HG02938 (cell line): ENCODE data around the gene S100A14.
A peak's percentile ranks its signal among the peaks of the same experiment; 100 is the strongest.

Source experiments
- ATAC-seq: cut with Tn5 transposase; IDR thresholded peaks from one replicate; pipeline ENCODE4 v1.9.1; 2021; ENCODE audit warnings: mild to moderate bottlenecking, moderate library complexity; ENCODE audit not compliant: unreplicated experiment

S100A14 gene

DNA sequence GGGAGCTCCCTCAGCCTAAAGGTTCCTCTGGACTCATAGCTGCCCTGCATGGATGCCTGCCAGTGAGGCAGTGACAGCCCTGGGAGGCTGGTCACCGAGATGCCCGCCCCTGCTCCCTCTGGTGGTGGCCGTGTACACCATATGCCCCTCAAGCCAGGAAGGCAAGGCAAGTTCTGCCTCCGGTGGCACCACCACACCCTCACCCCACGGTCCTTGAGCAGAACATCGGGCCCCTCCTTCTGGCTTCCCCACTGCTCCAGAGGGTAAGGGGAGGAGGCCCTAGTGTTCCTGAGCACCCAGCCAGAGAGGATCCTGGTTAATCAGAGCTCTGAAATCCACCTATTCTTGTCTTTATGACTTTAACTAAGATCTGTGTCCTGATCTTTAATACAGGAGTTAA is 1.5 kb upstream of the S100A14 start:
- no peak for ATAC-seq

DNA sequence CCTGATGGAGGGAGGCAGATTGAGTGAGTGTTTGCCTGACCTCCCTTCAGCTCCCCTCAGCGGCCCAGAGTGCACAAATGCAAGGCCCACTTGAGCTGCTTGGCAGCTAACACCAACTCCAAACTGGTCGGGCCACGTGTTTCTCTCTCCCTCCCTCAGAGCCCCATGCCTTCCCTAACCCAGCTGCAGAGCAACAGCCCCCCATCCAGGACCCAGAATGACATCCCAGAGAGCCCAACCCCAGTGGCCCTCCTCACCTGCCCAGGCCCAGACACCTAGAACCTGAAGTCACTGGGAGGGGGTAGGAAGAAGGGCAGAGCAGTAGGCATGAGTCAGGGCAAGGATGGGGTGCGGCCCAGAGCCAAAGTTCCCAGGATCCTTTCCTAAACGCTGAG is 789 bp upstream of the S100A14 start:
- ATAC-seq: no peak

DNA sequence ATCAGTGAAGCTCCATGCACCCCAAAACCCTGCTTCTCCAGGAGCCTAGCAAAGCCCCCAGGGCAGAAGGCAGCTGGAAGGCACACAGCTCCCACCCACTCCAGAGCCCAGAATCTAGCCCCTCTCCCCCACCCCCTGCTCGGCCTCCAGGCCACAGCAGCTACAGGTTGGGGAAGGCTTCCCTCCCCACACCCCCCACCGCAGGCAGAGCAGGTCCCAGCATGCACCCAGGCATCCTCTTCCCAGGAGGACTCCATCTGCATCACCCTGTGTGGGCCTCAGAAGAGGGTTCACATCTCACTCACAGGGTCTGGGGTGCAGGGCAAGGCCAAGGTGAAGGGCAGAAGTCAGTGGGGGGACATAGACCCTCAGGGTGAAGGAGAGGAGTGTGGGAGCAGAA is 719 bp downstream of the S100A14 start:
- ATAC-seq: no peak

DNA sequence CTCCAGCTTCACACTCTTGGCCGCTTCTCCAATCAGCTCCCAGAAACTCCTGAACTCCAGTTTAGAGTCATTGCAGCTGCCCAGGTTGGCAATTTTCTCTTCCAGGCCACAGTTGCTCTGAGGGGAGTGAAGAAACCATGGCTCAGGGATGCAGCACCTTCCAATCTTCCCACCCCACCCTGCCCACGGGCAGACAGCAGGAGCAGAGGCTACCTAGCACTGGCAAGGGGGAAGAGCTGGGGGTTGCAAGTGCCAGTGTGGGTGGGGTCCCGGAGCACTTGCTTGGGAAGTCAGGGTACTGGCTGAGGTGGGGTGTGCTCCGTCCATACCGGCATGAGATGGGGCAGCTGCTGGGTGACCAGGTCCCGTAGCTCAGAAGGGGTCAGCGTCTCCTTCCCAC is 1.2 kb downstream of the S100A14 start:
- no peak for ATAC-seq

DNA sequence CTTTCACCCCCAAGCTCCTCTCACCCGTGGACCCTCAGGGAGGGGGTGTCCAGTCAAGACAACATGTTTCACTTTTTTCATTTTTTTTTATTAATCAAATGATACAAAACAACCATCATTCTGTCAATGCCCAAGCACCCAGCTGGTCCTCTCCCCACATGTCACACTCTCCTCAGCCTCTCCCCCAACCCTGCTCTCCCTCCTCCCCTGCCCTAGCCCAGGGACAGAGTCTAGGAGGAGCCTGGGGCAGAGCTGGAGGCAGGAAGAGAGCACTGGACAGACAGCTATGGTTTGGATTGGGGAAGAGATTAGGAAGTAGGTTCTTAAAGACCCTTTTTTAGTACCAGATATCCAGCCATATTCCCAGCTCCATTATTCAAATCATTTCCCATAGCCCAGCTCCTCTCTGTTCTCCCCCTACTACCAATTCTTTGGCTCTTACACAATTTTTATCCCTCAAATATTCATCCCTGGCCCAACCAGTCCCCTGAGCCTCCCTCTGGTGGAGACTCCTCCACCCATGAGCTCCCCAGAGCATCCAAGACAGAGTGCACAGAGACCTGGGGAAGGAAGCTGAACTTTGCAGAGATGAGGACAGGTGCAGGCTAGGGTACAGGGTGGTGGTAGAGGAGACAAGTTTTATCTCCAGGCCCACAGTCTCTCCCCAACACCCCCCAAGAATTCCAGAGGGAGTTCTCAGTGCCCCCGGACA is 1.8 kb downstream of the S100A14 start:
- no peak for ATAC-seq

DNA sequence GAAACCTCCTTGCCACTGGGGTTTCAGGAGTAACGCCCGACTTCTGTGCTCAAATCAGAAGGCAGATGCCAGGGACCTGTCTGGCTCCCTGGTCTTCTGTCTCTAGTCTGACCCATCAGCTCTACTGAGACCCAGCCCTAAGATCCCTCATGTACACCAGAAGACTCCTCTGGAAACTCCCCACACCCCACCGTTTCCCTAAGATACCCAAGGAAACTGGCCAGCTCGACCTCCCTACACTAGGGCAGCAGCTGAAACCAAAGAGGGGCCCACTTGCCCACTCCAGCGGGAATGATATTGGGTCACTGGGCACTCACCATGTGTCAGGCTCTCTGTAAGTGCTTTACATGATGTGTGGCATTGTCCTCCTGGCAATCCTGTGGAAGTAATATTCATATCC is 2.7 kb downstream of the S100A14 start:
- no peak for ATAC-seq

DNA sequence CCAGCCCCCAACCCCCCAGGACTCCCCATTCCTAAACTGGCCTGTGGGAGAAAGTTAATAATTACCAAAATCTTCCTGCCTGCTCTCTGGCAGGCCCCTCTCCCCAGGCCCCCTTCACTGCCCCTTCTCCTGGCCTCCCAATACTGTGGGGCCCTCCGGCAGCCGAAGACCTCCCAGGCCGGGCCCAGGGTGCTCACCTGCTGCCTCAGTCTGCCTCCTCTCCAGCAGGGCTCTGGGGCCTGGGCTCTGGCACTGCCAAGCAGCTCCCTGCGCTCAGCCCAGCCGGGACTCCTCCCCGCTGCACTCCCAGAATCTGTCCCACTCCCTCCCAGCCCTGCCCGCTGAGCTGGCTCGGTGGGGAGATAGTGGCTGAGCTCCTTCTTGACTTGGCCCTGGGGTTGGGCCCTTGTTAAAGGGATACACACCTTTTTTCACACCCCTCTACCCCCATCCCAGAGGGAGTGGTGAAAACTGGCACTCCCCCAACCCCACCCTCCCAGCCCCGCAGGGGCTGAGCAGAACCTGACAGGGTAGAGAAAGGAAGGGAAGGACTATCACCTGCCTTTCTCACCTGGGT is 3.3 kb downstream of the S100A14 start, which contains the start of gene S100A16:
Gene S100A16 (minus strand): TSS at position 383 of the 577 bp plus-strand sequence. CDS start 4,986 bp downstream, outside the sequence.
- no peak for ATAC-seq

DNA sequence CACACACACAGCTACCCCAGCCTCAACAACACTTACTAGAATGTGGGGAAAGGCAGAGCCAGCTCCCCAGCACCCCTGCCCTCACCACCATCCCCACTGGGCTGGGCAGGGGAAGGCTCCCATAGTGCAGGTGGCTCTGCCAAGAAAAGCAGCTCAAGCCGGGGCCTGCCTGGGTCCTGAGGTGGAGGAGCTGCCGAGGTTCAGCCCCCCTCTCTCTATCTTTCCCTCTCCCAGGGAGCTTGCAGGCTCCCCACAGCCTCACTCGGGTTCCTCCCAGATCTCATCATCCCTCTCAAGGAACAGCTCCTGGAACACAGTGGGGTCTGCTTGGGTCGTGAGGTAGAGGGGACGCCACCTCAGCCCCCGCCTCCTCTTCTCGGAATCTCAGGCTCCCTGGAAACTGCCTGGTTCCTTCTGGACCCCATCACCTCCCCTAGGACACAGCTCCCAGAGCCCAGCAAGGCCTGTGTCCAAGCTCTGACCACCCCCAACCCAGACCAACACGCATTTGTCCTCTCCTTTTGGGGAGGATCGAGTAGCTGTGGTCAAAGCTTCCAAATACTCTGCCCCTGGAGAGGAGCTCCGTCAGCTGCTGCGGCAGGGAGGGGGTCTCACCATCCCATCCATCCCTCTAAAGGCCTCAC is 3.9 kb downstream of the S100A14 start:
- no peak for ATAC-seq

DNA sequence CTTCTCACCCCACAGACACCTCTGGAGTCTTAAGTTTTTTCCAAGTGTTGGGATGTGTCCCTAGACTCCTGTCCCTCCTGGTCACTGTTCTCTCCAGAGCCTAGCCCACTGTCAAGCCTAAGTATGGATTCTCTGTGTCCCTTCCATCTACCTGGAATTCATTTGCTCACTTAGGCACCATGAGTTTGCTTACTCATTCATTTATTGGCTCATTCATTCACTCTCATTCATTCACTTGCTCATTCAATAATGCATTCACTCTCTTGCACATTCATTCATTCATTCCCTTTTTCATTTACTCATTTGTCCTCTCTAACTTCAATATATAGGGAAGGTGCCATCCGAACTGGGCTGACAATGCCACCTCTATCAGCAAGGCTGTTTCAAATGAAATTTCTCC is 4.8 kb downstream of the S100A14 start:
- no peak for ATAC-seq

DNA sequence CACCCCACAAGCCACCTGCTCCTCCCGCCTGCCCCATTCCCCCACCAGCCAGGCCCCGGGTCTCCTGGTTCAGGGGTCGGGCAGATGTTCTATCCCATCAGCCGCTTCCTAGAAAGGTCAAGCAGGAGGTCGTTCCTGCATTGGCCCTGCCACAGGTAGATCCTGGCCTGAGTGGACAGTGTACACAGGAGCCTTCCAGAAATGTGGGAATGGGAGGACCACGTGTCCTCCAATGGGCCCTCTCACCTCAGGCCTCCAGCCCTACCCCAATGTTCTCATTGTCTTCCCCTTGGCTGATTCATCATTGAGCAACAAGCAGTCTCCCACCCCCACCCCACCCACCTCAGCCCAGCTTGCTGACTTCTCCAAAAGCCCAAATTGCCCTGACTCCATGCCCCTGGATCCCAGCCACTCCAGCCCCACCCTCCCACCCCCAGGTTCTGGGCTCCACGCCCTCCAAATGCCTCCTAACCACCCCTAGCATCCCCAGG is 5.3 kb downstream of the S100A14 start:
- no peak for ATAC-seq

DNA sequence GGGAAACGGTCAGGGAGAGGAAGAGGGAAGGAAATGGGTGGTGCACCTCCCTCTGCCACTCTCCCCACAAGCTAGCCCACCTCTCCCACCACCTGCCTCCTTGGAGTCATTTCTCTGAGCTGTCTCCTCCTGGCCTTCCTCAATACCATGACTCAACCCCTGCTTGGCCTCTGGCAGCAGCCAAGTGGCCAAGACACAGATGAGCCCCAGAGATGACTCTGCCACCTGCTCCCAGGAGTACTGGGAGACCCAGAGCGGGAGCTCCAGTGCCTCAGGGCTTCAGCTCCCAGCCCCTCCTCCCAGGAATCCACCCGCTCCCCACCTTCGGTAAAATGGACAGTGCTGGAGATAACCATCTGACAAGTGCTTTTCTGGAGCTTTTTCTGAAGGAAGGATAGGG is 5.8 kb downstream of the S100A14 start:
- no peak for ATAC-seq

DNA sequence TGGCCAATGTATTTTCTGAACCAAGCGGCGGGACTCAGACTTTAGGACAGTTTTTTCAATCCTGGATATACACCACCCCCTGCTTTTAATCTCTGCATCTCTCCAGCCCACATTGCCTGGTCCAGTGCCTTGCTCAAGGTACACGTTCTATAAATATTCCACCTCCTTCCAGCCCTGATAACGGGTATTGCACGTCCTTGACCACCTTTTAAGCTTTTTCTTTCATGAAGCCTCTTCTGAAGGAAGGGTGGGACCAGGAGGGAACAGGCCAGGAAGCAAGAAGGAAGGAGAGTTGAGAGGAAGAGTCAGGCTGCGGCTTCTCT is 6.6 kb downstream of the S100A14 start:
- ATAC-seq: no peak

DNA sequence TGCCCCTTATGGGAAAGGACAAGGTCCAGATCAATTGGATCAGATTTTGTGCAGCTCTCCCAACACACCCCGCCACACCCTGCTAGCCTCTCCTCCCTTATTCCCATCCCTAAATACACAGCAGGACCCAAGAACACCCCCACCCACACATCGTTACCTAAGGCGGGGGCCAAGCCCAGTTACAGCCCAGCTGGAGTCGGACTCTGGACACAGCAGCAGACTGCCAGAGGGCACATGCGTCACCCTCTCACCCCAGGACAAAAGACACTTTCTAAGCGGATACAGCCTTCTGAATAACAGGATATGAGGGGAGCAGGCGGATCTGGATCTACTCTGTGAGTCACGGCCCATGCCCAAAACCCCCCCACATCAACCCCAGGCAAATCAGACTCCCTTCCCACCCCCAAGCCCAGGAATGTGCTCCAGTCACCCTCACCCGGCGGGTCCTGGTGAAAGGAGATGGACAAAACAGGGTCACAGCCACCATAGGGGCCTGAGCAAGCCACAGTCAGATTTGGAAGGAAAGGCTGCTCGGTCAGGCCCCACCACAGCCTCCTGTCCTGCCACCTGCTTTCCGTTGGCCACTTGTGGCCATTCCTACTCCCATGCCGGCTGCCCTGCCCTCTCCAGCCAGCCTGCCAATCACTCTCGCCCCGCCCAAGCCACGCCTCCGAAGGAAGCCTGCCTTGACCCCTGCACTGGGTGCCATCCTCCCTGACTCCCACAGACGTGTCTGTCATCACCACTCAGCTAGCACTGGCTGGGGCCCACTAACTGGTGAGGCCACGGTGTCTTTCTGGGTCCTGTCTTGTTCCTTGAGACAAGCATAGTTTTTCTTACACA is 7.2 kb downstream of the S100A14 start:
- no peak for ATAC-seq

DNA sequence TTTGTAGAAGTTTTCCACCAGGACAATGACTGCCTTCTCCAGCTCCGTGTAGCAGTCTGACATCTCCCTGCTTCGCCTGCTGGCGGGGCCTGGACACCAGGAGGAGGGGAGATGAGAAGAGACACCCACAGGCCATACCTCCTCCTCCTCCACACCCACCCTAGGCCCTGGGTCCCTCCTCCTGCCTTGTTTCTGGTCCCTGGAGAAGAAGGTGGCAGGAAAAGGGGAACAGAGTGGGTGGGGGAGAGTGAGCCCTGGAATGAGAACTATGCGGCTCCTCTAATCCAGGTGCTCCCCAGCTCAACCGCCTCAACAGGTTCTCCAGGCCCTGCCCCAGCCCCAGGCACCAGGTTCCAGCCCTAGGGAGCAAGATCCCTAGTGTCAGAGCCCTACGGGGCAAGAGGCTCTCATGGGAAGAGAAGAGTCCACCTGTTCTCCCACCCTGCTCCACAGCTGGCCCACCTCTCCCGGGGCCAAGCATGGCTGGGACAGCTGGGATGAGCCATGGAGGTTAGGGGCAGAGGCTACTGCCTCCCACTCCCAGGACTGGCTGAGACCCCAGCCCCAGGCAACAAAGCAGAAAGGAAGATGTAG is 7.9 kb downstream of the S100A14 start:
- no peak for ATAC-seq

DNA sequence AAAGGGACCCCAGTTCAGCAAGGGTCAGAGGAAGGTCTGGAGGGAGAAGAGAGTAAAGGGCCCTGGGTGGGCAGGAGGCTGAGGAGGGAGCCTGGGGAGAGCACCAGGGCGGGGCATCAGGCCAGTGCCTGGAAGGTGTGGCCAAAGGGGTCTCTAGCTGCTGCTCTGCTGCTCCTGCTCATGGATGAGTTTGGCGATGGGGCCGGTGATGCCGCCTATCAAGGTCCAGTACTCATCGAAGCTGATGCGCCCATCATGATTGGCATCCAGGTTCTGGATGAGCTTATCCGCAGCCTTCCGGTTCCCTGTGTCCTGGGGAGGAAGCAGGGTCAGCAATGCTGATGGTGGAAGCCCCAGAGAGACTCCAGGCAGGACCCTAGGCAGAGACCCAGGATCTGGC is 8.7 kb downstream of the S100A14 start:
- ATAC-seq: no peak

DNA sequence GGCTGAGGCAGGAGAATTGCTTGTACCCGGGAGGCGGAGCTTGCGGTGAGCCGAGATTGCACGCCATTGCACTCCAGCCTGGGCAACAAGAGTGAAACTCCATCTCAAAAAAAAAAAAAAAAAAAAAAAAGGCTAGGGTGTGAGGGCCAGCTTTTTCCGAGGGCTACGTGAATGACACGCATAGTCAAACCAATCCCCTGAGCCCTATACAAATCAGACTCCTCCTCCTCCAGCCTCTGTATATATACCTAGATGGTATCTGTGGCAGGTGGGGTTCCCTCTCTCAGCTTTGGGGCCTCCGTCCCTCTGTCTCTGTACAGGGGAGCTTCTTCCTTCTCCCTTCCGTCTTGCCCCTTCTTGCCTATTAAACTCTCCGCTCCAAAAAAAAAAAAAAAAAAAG is 9.9 kb downstream of the S100A14 start:
- no peak for ATAC-seq

DNA sequence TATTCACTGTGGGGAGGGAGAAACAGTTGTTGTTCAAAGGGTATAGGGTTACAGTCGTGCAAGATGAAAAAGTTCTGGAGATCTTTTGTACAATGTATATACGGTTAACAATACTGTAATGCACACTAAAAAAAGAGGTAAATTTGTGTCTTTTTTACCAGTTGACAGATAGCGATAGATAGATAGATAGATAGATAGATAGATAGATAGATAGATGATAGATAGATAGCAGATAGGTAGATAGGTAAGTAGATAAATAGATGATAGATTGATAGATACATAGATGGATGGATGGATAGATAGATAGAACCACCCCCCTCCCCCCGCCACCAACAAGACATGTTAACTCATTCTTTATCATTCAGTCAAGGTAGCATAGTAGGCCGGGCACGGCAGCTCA is 13.4 kb downstream of the S100A14 start:
- no peak for ATAC-seq

DNA sequence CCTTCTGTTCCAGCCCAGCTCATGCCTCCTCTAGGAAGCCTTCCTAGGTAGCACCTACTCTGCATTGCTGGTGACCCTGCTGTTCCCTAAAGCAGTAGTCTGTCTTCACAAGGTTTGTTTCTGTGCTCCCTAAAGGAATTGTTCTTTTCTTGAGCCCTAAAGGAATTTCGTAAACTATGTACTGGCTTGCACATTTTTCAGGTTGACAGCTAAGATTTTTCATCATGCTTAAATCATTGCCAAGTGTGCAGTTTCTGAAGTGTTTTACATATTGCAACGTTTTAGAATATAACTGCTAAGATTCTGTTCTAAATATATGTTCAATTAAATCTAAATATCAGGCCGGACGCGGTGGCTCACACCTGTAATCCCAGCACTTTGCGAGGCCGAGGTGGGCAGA is 16.3 kb downstream of the S100A14 start:
- no peak for ATAC-seq

DNA sequence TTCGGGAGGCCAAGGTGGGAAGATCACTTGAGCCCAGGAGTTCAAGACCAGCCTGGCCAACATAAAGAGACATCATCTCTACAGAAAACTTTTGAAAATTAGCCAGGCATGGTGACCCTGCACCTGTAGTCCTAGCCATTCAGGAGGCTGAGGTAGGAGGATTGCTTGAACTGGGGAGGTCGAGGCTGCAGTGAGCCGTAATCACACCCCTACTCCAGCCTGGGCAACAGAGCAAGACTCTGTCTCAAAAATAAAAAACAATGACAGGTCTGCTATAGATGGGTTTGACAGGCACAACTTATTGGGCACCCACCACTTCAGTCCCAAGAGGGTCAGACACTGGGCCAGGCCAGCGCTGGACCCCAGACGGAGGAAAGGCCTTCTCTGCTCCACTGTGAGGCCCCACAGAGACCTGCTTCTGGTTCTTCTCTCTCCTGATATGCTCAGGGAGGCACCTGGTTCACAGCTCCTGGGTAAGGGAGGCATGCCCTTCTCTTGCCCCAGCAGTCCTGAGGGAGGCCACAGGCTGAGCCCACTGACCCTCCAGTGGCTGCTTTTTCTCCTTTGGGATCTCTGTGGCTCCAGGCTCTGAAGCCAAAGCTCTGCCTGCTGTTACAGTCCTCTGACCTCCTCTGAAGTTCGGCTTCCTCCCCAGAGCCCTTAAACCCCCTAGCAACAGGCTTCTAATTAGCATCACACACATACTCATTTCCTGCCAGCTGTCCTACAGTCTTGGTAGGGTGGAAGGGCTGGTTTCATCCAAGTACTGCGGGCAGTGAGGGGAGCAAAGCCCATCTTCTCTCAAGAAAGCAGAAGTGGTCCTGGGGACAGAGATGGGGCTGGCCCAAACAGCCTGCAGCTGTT is 17.6 kb downstream of the S100A14 start:
- ATAC-seq: peak; percentile 98

DNA sequence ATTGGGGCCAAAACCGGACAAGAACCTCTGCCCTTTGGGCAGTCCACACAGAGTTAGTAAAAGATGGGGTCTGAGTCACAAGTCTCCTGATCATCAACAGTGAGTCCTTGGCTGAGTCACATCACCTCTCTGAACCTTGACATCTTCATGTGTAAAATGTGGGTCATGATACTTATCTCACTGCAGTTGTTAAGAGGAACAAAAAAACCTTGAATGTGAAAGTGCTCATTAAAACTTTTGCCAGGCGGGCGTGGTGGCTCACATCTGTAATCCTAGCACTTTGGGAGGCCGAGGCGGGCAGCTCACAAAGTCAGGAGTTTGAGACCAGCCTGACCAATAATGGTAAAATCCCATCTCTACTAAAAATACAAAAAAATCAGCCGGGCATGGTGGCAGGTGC is 18.9 kb downstream of the S100A14 start:
- ATAC-seq: no peak
